ENCODE results near the gene TTLL13. TPM values are rescaled to one million over a fixed set of nuclear protein-coding genes. Genes with fewer than 3 reads are reported as not detected.
A peak's percentile ranks its signal among the peaks of the same experiment; 100 is the strongest.
"Not testable (repeated sequence)": the region's sequence is repeated elsewhere in the genome, so short reads cannot be mapped to it uniquely, and the experiment has no call there.

TTLL13 gene
- total RNA-seq, 1 donor from 2014 or later, result 1.3 TPM

GRCh38 chr15:90287101-90287500 is 37.7 kb downstream of the TTLL13 start:
- Mint-ChIP-seq H3K4me3 (ENCODE audit: low read depth) (no peak overlapping the region), H3K27me3 (ENCODE audit: low read depth) (peaks cover 2% of the 10 kb centered on the region), H3K9me3 (no peaks in the 10 kb centered on the region), H3K27ac (no peak overlapping the region), H3K4me1 (ENCODE audit: low read depth) (peaks cover 3% of the 10 kb centered on the region), H3K36me3 (ENCODE audit: low read depth) (no peaks in the 10 kb centered on the region)
- intact Hi-C loops (cut with micrococcal nuclease), result loop anchor here (5.0 kb wide), 1 partner anchor 145 kb away; no protein-coding TSS in a partner anchor
- DNase-seq (ENCODE audit: low spot score), result no peak

DNA sequence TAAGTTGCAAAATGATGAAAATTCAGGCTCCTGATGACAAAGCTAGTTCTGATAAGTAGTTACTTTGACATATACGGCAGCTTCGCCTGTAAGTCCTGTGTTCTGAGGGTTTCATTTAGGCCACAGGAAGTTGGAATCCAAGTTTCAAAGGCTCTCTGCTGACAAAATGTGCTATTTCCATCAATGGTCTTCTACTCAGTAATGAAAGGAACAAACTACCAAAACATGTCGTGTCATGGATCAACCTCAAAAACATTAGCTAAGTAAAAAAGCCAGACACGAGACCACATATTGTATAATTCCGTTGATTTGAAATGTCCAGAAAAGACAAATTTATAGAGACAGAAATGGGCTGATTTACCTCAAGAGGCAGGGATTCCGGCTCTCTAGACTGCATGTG is 38.6 kb downstream of the TTLL13 start:
- no peaks in the 10 kb centered on the region for H3K36me3 Mint-ChIP-seq (ENCODE audit: low read depth)
- peaks cover 3% of the 10 kb centered on the region for H3K4me1 Mint-ChIP-seq (ENCODE audit: low read depth)
- H3K4me3 Mint-ChIP-seq (ENCODE audit: low read depth), result no peak overlapping the region
- no peak overlapping the region for H3K27ac Mint-ChIP-seq
- DNase-seq (ENCODE audit: low spot score), result no peak
- peaks cover 2% of the 10 kb centered on the region for H3K27me3 Mint-ChIP-seq (ENCODE audit: low read depth)
- no peaks in the 10 kb centered on the region for H3K9me3 Mint-ChIP-seq
- intact Hi-C loops (cut with micrococcal nuclease), result loop anchor here (5.0 kb wide), 1 partner anchor 146 kb away; no protein-coding TSS in a partner anchor

- Mint-ChIP-seq H3K4me1 (ENCODE audit: low read depth) (peaks cover 17% of the 10 kb centered on the region), H3K36me3 (ENCODE audit: low read depth) (no peaks in the 10 kb centered on the region), H3K9me3 (no peaks in the 10 kb centered on the region), H3K4me3 (ENCODE audit: low read depth) (no peak overlapping the region), H3K27me3 (ENCODE audit: low read depth) (peaks cover 13% of the 10 kb centered on the region), H3K27ac (no peak overlapping the region)
- intact Hi-C loops (cut with micrococcal nuclease), result loop anchor here (5.0 kb wide), 1 partner anchor 60 kb away; the partner anchor contains the start of genes CIB1 and GDPGP1
- no peak for DNase-seq (ENCODE audit: low spot score)
Measured at GRCh38 chr15:90291679-90292356, 42.5 kb downstream of the TTLL13 start.

- not testable (repeated sequence) for H3K4me3 Mint-ChIP-seq (ENCODE audit: low read depth); H3K27ac Mint-ChIP-seq; H3K9me3 Mint-ChIP-seq; H3K36me3 Mint-ChIP-seq (ENCODE audit: low read depth)
- peak; percentile 67 for DNase-seq (ENCODE audit: low spot score)
- peaks cover 20% of the 10 kb centered on the region for H3K4me1 Mint-ChIP-seq (ENCODE audit: low read depth)
- intact Hi-C loops (cut with micrococcal nuclease), result loop anchor here (5.0 kb wide), 1 partner anchor 61 kb away; the partner anchor contains the start of genes CIB1 and GDPGP1
- H3K27me3 Mint-ChIP-seq (ENCODE audit: low read depth), result peaks cover 13% of the 10 kb centered on the region
Measured at GRCh38 chr15:90293040-90293810, 43.9 kb downstream of the TTLL13 start.

DNA sequence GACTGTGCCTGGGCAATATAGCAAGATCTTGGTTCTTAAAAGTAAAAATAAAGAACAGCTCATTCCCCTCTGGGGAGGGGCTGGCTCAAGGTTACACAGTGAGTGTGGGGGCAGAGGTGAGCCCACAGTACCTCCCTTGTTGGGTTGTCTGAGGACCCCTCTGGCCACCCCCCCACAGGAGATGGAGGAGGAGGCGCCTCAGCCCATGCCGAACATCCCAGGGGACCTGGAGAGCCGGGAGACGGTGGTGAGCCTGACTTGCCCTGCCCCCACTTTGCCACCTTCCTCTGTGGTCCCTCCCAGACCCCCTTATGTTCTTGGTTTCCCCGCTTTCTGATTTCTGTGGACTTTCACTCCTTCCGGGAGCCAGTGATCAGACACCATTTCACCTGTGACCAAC is 44.8 kb downstream of the TTLL13 start:
- H3K27ac Mint-ChIP-seq, result no peak overlapping the region
- DNase-seq (ENCODE audit: low spot score), result no peak
- no peaks in the 10 kb centered on the region for H3K36me3 Mint-ChIP-seq (ENCODE audit: low read depth)
- intact Hi-C loops (cut with micrococcal nuclease), result loop anchor here (5.0 kb wide), 1 partner anchor 62 kb away; the partner anchor contains the start of genes CIB1 and GDPGP1
- no peaks in the 10 kb centered on the region for H3K9me3 Mint-ChIP-seq
- peaks cover 20% of the 10 kb centered on the region for H3K4me1 Mint-ChIP-seq (ENCODE audit: low read depth)
- no peak overlapping the region for H3K4me3 Mint-ChIP-seq (ENCODE audit: low read depth)
- H3K27me3 Mint-ChIP-seq (ENCODE audit: low read depth), result peaks cover 13% of the 10 kb centered on the region

- Mint-ChIP-seq H3K27me3 (ENCODE audit: low read depth) (peaks cover 13% of the 10 kb centered on the region), H3K4me1 (ENCODE audit: low read depth) (peaks cover 20% of the 10 kb centered on the region), H3K9me3 (no peaks in the 10 kb centered on the region), H3K27ac (no peak overlapping the region), H3K4me3 (ENCODE audit: low read depth) (no peak overlapping the region), H3K36me3 (ENCODE audit: low read depth) (no peaks in the 10 kb centered on the region)
- intact Hi-C loops (cut with micrococcal nuclease), result loop anchor here (5.0 kb wide), 1 partner anchor 62 kb away; the partner anchor contains the start of genes CIB1 and GDPGP1
- no peak for DNase-seq (ENCODE audit: low spot score)
Measured at GRCh38 chr15:90294601-90295269, 45.4 kb downstream of the TTLL13 start.

- H3K27me3 Mint-ChIP-seq (ENCODE audit: low read depth), result peaks cover 11% of the 10 kb centered on the region
- DNase-seq (ENCODE audit: low spot score), result no peak
- no peak overlapping the region for H3K4me3 Mint-ChIP-seq (ENCODE audit: low read depth)
- peaks cover 20% of the 10 kb centered on the region for H3K4me1 Mint-ChIP-seq (ENCODE audit: low read depth)
- no peaks in the 10 kb centered on the region for H3K9me3 Mint-ChIP-seq
- intact Hi-C loops (cut with micrococcal nuclease), result no loop called here
- no peak overlapping the region for H3K27ac Mint-ChIP-seq
- H3K36me3 Mint-ChIP-seq (ENCODE audit: low read depth), result no peaks in the 10 kb centered on the region
Measured at GRCh38 chr15:90295270-90295648, 45.9 kb downstream of the TTLL13 start.

DNA sequence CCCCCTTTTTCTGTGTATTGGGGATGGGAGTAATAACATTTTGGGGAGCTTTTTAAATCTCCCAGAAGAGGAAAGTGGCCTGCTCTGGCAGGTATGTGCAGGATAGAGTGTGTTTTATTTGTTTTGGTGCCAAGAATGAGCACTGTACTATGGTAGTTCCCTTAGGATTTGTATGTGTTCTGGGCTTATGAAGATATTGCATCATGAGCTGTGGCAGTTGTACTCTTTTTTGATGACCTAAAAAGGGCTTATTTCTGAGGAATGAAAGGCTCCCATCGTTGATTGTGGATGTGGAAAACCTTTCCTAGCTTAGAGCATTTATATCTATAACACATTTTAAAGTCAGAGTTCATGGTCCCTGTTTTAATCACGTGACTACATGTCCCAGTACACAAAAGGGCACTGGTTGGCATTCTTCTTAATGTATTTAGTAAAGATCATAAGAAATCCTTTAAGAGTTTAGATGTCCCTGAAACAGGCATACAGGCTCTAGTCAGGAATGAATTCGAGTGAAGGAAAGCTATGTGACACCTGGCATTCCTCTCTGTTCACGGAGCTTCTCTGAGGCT is 47.0 kb downstream of the TTLL13 start:
- H3K9me3 Mint-ChIP-seq; H3K36me3 Mint-ChIP-seq (ENCODE audit: low read depth); H3K4me3 Mint-ChIP-seq (ENCODE audit: low read depth); DNase-seq (ENCODE audit: low spot score); intact Hi-C loops (cut with micrococcal nuclease); H3K27ac Mint-ChIP-seq: not testable (repeated sequence)
- peaks cover 26% of the 10 kb centered on the region for H3K4me1 Mint-ChIP-seq (ENCODE audit: low read depth)
- H3K27me3 Mint-ChIP-seq (ENCODE audit: low read depth), result peaks cover 11% of the 10 kb centered on the region

DNA sequence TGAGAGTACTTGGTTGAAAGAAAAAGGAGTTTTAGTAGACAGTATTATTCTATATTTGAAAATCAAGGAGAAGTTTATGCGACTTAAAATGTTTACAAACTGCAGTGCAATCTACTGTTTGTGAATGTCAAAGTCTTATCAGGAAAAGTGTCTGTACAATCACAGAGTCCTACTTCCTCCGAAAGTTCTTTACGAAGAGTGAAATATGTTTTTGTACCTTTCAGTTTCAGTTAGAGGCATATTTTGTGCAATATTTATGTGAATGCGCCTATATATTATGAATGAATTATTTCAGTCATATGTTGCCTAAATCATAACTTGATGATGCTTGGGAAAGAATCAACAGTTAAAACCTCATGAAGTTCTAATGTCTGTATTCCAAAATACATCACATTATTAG is 47.7 kb downstream of the TTLL13 start:
- Mint-ChIP-seq H3K9me3 (no peaks in the 10 kb centered on the region), H3K36me3 (ENCODE audit: low read depth) (no peaks in the 10 kb centered on the region), H3K4me1 (ENCODE audit: low read depth) (peaks cover 29% of the 10 kb centered on the region), H3K4me3 (ENCODE audit: low read depth) (no peak overlapping the region), H3K27ac (no peak overlapping the region), H3K27me3 (ENCODE audit: low read depth) (peaks cover 11% of the 10 kb centered on the region)
- no peak for DNase-seq (ENCODE audit: low spot score)
- intact Hi-C loops (cut with micrococcal nuclease), result no loop called here

DNA sequence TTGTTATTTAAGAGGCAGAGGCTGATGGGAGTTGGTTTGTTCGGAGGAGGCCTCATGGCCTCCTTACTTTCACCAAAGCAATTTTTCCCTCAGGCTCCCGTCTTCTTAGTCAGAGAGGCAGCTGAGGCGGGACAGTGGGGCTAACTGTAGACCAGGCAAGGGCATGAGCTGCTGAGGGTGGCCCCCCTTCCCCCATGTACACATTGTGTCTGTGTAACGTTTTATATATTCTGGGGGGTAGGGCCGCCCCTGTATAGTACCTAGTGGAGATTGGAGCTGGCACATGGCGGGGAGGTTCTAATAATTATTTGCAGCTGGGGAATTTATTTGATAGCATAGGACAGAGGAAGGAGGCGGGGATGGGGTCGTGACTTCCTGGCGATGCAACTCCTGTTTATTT is 51.2 kb downstream of the TTLL13 start:
- Mint-ChIP-seq H3K9me3 (no peaks in the 10 kb centered on the region), H3K4me1 (ENCODE audit: low read depth) (peaks cover 31% of the 10 kb centered on the region), H3K27me3 (ENCODE audit: low read depth) (peaks cover 6% of the 10 kb centered on the region), H3K27ac (peak overlapping the region; percentile 43), H3K4me3 (ENCODE audit: low read depth) (no peak overlapping the region), H3K36me3 (ENCODE audit: low read depth) (no peaks in the 10 kb centered on the region)
- intact Hi-C loops (cut with micrococcal nuclease), result no loop called here
- DNase-seq (ENCODE audit: low spot score), result no peak

GRCh38 chr15:90300988-90301706 is 51.8 kb downstream of the TTLL13 start:
- DNase-seq (ENCODE audit: low spot score), result peak; percentile 42
- intact Hi-C loops (cut with micrococcal nuclease), result no loop called here
- no peak overlapping the region for H3K4me3 Mint-ChIP-seq (ENCODE audit: low read depth)
- peaks cover 35% of the 10 kb centered on the region for H3K4me1 Mint-ChIP-seq (ENCODE audit: low read depth)
- H3K27ac Mint-ChIP-seq, result no peak overlapping the region
- H3K9me3 Mint-ChIP-seq, result no peaks in the 10 kb centered on the region
- H3K27me3 Mint-ChIP-seq (ENCODE audit: low read depth), result peaks cover 3% of the 10 kb centered on the region
- H3K36me3 Mint-ChIP-seq (ENCODE audit: low read depth), result no peaks in the 10 kb centered on the region

DNA sequence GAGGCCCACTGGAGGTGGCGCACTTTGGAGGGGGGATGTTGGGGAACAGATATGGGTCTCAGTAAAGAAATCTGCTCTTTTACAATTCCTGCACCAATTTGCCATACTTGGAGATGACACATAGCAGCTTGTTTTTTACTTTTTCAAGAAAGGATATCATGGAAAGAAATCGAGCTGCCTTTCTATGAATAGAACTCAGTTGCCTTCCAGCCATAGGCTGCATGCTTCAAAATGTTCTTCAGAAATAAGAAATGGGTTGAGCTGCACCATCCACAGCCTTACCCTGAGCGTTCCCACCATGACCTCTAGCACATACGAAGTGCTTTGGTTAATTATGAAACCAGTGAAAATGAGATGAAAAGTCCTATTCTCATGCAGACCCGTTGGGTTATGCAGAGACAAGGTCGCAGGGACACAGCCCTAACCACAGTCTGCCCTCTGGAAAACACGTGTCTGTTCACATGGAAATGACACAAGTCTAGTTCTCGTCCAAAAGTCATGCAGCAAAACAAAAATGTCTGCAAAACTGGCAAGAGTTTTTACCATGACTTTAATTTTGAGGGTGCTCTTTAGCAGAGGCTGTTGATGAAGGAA is 52.4 kb downstream of the TTLL13 start:
- Mint-ChIP-seq H3K36me3 (ENCODE audit: low read depth) (no peaks in the 10 kb centered on the region), H3K27ac (no peak overlapping the region), H3K4me3 (ENCODE audit: low read depth) (no peak overlapping the region), H3K27me3 (ENCODE audit: low read depth) (no peaks in the 10 kb centered on the region), H3K9me3 (no peaks in the 10 kb centered on the region), H3K4me1 (ENCODE audit: low read depth) (peaks cover 41% of the 10 kb centered on the region)
- DNase-seq (ENCODE audit: low spot score), result no peak
- intact Hi-C loops (cut with micrococcal nuclease), result no loop called here
